Measurements from ENCODE around the gene PTMA. TPM values are rescaled to one million over a fixed set of nuclear protein-coding genes. Genes with fewer than 3 reads are reported as not detected.

The PTMA gene
- polyA plus RNA-seq, 1 of the 3 experiments (the other 2 are of a cell fraction), result 767 TPM

GRCh38 chr2:231693956-231694355 lies 14.4 kb upstream of the PTMA start (continued):
- no peak for TF ChIP-seq IRF3 (IDR thresholded peaks at IDR 0.05; ENCODE audit: low read depth, low read length)
- TF ChIP-seq RXRA (IDR thresholded peaks at IDR 0.05; ENCODE audit: borderline replicate concordance, low read depth), result no peak
- TF ChIP-seq FOXJ3 (CRISPR knock-in tag; IDR thresholded peaks at IDR 0.05), result no peak

GRCh38 chr2:231696004-231696367 lies 12.3 kb upstream of the PTMA start:
- ChIA-PET POLR2A (no interaction called here), CTCF (interaction anchor here (29.4 to 34.6 kb wide), 2 partner anchors 10 to 11 kb away, joined by 1218 read pairs; partner anchors contain the start of gene PTMA)
- Histone ChIP-seq H3K4me2 (no peak overlapping the region), H4K20me1 (ENCODE audit: insufficient read depth) (no peaks in the 10 kb centered on the region), H3K4me1 (ENCODE audit: control insufficient read depth in 1 of 2, insufficient read depth in 2 of 2, low read depth in 1 of 2, low read length in 1 of 2) (peaks cover 0 to 10% of the 10 kb centered on the region in 2 experiments; a peak in 1 of 4 replicates), H3K27ac (ENCODE audit: low read depth in 2 of 2, low read length in 1 of 2) (peak overlapping the region in 1 of 2 experiments; percentile 18; a peak in 1 of 4 replicates), H3K9me3 (no peaks in the 10 kb centered on the region), H3K27me3 (ENCODE audit: insufficient read depth) (no peaks in the 10 kb centered on the region), H3K9ac (no peak overlapping the region), H2AFZ (ENCODE audit: low read depth) (no peak overlapping the region), H3K79me2 (ENCODE audit: insufficient read depth) (no peaks in the 10 kb centered on the region), H3K9me2 (no peaks in the 10 kb centered on the region), H3K36me3 (replicated peaks in 1 of 2; ENCODE audit: control insufficient read depth in 1 of 2, insufficient read depth in 2 of 2, low read length in 1 of 2) (no peaks in the 10 kb centered on the region), H3F3A (replicated peaks; ENCODE audit: insufficient read depth) (no peaks in the 10 kb centered on the region), H3K4me3 (ENCODE audit: low read depth in 2 of 2, low read length in 1 of 2) (no peak overlapping the region)
- WGBS (ENCODE audit: low lambda C conversion rate), result 32% methylated on average over 2 of the region's 2 CpGs
- TF ChIP-seq GABPA (IDR thresholded peaks at IDR 0.05; ENCODE audit: low read depth) (no peak), TCF12 (IDR thresholded peaks at IDR 0.05) (peak; percentile 61), RCOR1 (IDR thresholded peaks at IDR 0.05; ENCODE audit: low read length) (peak; percentile 47; the same call in 1 of the 2 replicates), JUND (IDR thresholded peaks at IDR 0.05) (no peak), USF1 (IDR thresholded peaks at IDR 0.05; ENCODE audit: borderline replicate concordance, low read depth) (no peak)
- DNase-seq, result no peak

- no peak overlapping the region for H3K4me3 ChIP-seq (ENCODE audit: low read depth in 2 of 2, low read length in 1 of 2)
- TF ChIP-seq RFX5 (IDR thresholded peaks at IDR 0.05; ENCODE audit: low read length) (no peak), CHD2 (IDR thresholded peaks at IDR 0.05; ENCODE audit: low read length, partially characterized antibody) (no peak), MEF2A (IDR thresholded peaks at IDR 0.05; ENCODE audit: borderline replicate concordance, low read depth) (no peak)
- ChIA-PET POLR2A (no interaction called here), CTCF (interaction anchor here (29.4 to 34.6 kb wide), 2 partner anchors 7 to 14 kb away, joined by 1218 read pairs; partner anchors contain the start of gene PTMA)
- no peak overlapping the region for H3K4me2 ChIP-seq
- H3K36me3 ChIP-seq (replicated peaks in 1 of 2; ENCODE audit: control insufficient read depth in 1 of 2, insufficient read depth in 2 of 2, low read length in 1 of 2), result no peaks in the 10 kb centered on the region
- no peaks in the 10 kb centered on the region for H3K9me3 ChIP-seq
- 84% methylated on average over 9 of the region's 9 CpGs for WGBS (ENCODE audit: low lambda C conversion rate)
- DNase-seq, result no peak
- H4K20me1 ChIP-seq (ENCODE audit: insufficient read depth), result no peaks in the 10 kb centered on the region
- H3K27me3 ChIP-seq (ENCODE audit: insufficient read depth), result no peaks in the 10 kb centered on the region
- H3K27ac ChIP-seq (ENCODE audit: low read depth in 2 of 2, low read length in 1 of 2), result no peak overlapping the region
- H3F3A ChIP-seq (replicated peaks; ENCODE audit: insufficient read depth), result no peaks in the 10 kb centered on the region
- H3K79me2 ChIP-seq (ENCODE audit: insufficient read depth), result no peaks in the 10 kb centered on the region
- H3K9me2 ChIP-seq, result no peaks in the 10 kb centered on the region
- no peak overlapping the region for H2AFZ ChIP-seq (ENCODE audit: low read depth)
- no peak overlapping the region for H3K9ac ChIP-seq
- peaks cover 0 to 10% of the 10 kb centered on the region in 2 experiments; a peak in 1 of 4 replicates for H3K4me1 ChIP-seq (ENCODE audit: control insufficient read depth in 1 of 2, insufficient read depth in 2 of 2, low read depth in 1 of 2, low read length in 1 of 2)
Measured at GRCh38 chr2:231699006-231699405, 9.3 kb upstream of the PTMA start.

All from SK-N-SH (cell line).